B cell (primary cell): ENCODE measurements around the gene FRMD4A.

Experiments used
- EZH2 ChIP-seq: IDR thresholded peaks from 2 replicates; pipeline ENCODE4 v1.6.1; 2012; ENCODE audit warnings: borderline replicate concordance, low read depth, mild to moderate bottlenecking, moderate library complexity, low read length; ENCODE audit not compliant: insufficient read depth, poor library complexity, severe bottlenecking
- TF ChIP-seq, protein P1 (sequence below): fragments of 200-600 bp; IDR thresholded peaks from one replicate; pipeline ENCODE4 v1.8.0; 2022; ENCODE audit warnings: antibody characterized with exemption, mild to moderate bottlenecking

DNA sequence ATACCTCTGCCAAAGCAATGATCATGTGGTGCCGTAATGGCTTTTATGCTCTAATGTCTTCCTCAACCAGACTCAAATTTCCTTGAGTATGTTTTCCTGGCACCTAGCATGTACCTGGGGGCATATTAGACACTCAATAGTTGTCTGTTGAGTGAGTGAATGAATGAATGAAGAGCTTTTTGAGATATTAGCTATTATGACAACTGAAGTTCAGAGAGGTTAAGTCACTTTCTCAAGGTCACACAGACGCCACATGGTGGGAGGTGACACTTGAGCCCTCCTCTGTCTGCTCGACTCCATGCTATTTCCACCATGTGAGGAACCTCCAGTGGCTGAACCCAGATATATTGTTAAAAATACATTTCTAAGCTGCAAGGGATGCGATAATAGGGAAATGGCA, 611.9 kb downstream of the FRMD4A start:
- TF ChIP-seq EZH2, result no peak
- TF ChIP-seq, protein P1, sequence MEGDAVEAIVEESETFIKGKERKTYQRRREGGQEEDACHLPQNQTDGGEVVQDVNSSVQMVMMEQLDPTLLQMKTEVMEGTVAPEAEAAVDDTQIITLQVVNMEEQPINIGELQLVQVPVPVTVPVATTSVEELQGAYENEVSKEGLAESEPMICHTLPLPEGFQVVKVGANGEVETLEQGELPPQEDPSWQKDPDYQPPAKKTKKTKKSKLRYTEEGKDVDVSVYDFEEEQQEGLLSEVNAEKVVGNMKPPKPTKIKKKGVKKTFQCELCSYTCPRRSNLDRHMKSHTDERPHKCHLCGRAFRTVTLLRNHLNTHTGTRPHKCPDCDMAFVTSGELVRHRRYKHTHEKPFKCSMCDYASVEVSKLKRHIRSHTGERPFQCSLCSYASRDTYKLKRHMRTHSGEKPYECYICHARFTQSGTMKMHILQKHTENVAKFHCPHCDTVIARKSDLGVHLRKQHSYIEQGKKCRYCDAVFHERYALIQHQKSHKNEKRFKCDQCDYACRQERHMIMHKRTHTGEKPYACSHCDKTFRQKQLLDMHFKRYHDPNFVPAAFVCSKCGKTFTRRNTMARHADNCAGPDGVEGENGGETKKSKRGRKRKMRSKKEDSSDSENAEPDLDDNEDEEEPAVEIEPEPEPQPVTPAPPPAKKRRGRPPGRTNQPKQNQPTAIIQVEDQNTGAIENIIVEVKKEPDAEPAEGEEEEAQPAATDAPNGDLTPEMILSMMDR, result no peak
